ENCODE data around the gene CFAP100. TPM values are rescaled to one million over a fixed set of nuclear protein-coding genes. Genes with fewer than 3 reads are reported as not detected.

CFAP100 gene
- total and polyA plus RNA-seq, 2 experiments from 2014 or later: not detected

DNA sequence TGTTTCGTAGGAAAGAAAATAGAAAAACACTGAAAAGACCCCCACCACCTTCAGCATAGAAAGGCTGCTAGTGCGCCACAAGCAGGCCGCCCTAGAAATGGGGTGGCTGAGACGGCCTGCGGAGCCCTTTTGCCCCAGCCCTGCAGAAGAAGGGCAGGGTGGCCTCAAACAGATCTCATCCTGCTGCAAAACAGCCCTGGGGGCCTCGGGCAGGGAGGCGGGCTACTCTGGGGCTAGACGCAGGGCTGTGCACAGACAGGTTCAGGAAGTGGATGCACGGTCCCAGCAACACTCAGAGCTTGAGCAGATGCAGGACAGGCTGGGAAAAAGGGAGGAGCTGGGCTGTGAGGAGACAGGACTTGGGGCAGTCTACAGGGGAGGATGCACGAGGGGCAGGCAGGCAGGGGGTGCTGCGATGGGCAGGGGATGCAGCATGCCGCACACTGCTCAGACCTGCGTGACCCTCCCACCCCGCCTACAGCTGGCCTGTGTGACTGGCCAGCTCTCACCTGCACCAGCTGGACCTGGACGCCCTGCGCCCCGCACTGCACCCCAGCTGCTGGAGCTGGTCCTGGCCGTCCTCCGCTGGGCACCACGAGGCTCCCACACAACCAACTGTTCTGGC is 46.7 kb downstream of the CFAP100 start:
- no peak for DNase-seq (ENCODE audit: low read depth in 1 of 2, low spot score in 1 of 2)
- H3K27me3 ChIP-seq: no peaks in the 10 kb centered on the region

DNA sequence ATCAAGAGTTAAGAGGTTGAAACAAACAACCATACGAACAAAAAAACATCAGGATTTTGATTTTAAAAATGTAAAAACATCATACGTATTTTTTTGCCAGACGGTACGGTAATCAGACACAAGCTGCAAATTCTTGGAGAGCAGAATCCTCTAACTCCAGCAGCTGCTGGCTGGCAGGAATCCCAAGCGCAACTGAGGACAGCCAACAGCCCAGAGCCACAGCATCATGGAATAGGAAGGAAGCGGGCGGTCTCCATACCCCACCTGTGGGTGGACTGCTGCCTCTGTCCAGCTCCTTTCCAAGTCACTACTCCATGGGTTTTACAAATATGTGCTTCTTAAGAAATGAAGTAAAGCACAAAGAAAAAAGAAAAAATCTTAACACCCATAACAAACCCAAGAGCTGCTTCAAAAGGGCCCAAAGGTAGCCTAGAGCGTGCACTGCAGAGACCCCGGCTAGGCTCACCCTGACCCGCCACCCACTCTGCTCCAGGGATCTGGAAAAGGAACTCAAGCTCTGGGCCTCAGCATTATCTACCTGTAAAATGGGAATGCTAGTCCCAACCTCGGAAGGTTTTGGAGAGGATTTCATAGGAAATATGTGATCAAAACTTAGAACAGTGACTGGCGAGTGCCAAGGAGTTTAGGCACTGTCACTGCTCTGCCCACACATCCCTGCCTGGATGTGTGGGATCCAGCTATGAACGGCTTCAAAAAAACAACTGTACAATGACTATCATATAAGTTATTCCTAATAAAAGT is 47.6 kb downstream of the CFAP100 start:
- H3K9me3 ChIP-seq (ENCODE audit: low read depth): no peaks in the 10 kb centered on the region
- no peak overlapping the region for H3K27ac ChIP-seq
- H3K27me3 ChIP-seq: no peaks in the 10 kb centered on the region
- H3K4me1 ChIP-seq (ENCODE audit: low read depth): no peaks in the 10 kb centered on the region
- peak in 1 of 2 donors; percentile 42 for DNase-seq (ENCODE audit: low read depth in 1 of 2, low spot score in 1 of 2)
- TF ChIP-seq, protein P1, sequence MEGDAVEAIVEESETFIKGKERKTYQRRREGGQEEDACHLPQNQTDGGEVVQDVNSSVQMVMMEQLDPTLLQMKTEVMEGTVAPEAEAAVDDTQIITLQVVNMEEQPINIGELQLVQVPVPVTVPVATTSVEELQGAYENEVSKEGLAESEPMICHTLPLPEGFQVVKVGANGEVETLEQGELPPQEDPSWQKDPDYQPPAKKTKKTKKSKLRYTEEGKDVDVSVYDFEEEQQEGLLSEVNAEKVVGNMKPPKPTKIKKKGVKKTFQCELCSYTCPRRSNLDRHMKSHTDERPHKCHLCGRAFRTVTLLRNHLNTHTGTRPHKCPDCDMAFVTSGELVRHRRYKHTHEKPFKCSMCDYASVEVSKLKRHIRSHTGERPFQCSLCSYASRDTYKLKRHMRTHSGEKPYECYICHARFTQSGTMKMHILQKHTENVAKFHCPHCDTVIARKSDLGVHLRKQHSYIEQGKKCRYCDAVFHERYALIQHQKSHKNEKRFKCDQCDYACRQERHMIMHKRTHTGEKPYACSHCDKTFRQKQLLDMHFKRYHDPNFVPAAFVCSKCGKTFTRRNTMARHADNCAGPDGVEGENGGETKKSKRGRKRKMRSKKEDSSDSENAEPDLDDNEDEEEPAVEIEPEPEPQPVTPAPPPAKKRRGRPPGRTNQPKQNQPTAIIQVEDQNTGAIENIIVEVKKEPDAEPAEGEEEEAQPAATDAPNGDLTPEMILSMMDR (IDR thresholded peaks at IDR 0.05; ENCODE audit: low read depth, low read length): no peak
- peaks cover 20% of the 10 kb centered on the region for H3K36me3 ChIP-seq
- no peak overlapping the region for H3K4me3 ChIP-seq

More for the DNA sequence above, 46.7 kb downstream of the CFAP100 start:
- Histone ChIP-seq H3K4me1 (ENCODE audit: low read depth) (no peaks in the 10 kb centered on the region), H3K4me3 (no peak overlapping the region), H3K27ac (no peak overlapping the region), H3K9me3 (ENCODE audit: low read depth) (no peaks in the 10 kb centered on the region), H3K36me3 (peaks cover 23% of the 10 kb centered on the region)
- TF ChIP-seq, protein P1 (IDR thresholded peaks at IDR 0.05; ENCODE audit: low read depth, low read length): no peak

DNA sequence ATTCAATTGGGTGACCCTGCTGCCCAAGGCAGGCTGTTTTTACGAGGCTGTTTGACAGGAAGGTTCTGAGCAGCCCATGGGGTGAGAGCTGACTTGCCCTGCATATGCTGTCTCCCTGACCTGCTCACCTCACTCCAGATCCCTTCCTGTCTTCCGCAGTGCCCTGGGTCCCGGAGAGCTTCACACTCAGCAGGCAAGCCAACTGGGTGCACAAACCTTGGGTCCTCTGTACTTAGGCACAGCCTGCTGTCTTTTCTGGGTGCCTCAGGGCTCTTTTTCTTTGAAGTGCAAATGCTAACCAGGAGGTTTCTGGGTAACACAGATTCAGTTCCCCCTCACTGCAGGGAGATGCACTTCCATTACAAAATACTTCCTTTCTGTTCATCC is 48.1 kb downstream of the CFAP100 start:
- no peaks in the 10 kb centered on the region for H3K9me3 ChIP-seq (ENCODE audit: low read depth)
- no peak overlapping the region for H3K27ac ChIP-seq
- no peak overlapping the region for H3K4me3 ChIP-seq
- H3K36me3 ChIP-seq: peaks cover 18% of the 10 kb centered on the region
- DNase-seq (ENCODE audit: low read depth in 1 of 2, low spot score in 1 of 2): no peak
- no peaks in the 10 kb centered on the region for H3K27me3 ChIP-seq
- TF ChIP-seq, protein P1 (IDR thresholded peaks at IDR 0.05; ENCODE audit: low read depth, low read length): no peak
- H3K4me1 ChIP-seq (ENCODE audit: low read depth): no peaks in the 10 kb centered on the region

DNA sequence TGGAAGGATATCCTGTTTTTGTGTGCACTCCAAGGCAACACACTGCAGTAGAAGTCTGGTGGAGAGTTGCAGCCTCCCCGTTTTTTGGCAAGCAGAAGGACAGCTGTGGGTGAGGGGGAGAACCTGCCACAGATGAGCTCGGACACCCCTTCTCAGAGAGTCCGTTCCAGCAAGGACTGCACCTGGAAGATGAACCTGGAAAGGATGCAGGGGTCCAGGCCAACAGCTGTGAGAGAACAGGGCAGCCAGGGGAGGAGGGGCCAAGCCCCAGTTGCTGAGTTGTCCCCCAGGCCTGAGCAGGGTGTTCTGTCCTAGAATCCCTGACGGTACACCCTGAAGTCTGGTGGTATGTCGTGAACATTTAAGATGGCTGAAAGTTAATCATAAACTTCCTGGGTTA is 50.8 kb downstream of the CFAP100 start:
- H3K9me3 ChIP-seq (ENCODE audit: low read depth): no peaks in the 10 kb centered on the region
- no peak overlapping the region for H3K4me3 ChIP-seq
- DNase-seq (ENCODE audit: low read depth in 1 of 2, low spot score in 1 of 2): no peak
- peaks cover 4% of the 10 kb centered on the region for H3K36me3 ChIP-seq
- H3K4me1 ChIP-seq (ENCODE audit: low read depth): no peaks in the 10 kb centered on the region
- TF ChIP-seq, protein P1 (IDR thresholded peaks at IDR 0.05; ENCODE audit: low read depth, low read length): no peak
- H3K27me3 ChIP-seq: no peaks in the 10 kb centered on the region
- no peak overlapping the region for H3K27ac ChIP-seq

DNA sequence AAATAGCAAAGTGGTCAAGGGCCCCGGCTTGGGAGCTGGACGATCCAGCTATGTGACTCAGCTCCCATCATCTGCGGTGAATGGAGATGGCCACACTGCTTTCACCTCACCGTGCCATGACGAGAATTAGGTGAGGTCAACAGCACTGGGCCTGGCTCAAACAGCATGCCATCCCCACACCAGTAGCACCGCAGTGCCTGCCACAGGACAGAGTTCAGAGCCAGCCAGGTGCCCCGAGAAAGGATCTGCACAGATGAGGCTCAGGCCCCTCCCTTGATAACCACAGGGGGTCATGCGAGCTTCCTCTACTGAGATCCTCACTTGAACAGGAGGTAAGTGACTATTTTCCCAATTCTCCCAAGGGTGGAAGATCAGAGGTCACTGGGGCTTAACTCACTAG is 51.6 kb downstream of the CFAP100 start:
- Histone ChIP-seq H3K9me3 (ENCODE audit: low read depth) (no peaks in the 10 kb centered on the region), H3K27ac (no peak overlapping the region), H3K27me3 (no peaks in the 10 kb centered on the region), H3K36me3 (peaks cover 8% of the 10 kb centered on the region), H3K4me1 (ENCODE audit: low read depth) (no peaks in the 10 kb centered on the region), H3K4me3 (no peak overlapping the region)
- no peak for DNase-seq (ENCODE audit: low read depth in 1 of 2, low spot score in 1 of 2)
- TF ChIP-seq, protein P1 (IDR thresholded peaks at IDR 0.05; ENCODE audit: low read depth, low read length): no peak
